Testis (tissue), 2 donors: ENCODE results near the gene TTL.

Experiments
- CTCF ChIP-seq, 3 experiments: fragments of 450-650 bp in 2 of 3; fragments of 200-600 bp in 1 of 3; sonication (generic) in 1 of 3; IDR thresholded peaks; one replicate each; pipeline ENCODE4 v1.5.1; 2016 to 2019; ENCODE audit warnings: antibody characterized with exemption in 3 of 3, mild to moderate bottlenecking in 2 of 3, moderate library complexity in 1 of 3
- POLR2A ChIP-seq: fragments of 450-650 bp; IDR thresholded peaks from one replicate; pipeline ENCODE4 v1.6.1; 2017; ENCODE audit warnings: antibody characterized with exemption, mild to moderate bottlenecking, moderate library complexity

DNA sequence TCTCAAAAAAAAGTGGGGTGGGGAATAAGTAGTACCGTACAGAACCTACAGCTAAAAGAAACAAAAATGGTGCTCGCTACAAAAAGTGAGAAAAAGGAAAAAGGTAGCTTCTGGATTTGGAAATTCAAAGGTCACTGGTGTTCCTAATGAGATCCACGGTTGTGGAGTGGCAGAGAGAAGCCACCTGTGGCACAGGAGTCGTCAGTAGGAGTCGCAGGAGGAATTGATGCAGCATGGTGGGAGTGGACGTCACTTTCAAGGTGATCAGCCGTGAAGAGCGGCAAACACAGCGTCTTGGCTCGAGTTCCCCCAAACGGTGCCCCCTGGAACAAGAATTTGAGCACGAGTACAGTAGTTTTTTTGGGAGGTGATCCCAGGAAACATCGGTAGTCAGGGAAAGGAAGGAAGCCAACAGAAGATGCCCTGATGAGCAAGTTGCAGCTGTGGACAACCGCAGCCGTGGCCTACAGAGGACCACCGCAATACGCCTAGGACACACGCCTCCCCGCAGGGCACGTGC lies 1.4 kb upstream of the TTL start:
- TF ChIP-seq CTCF (IDR thresholded peaks at IDR 0.05), result no peak
- no peak for TF ChIP-seq POLR2A
